ENCODE data around the gene TRABD2B. TPM values are rescaled to one million over a fixed set of nuclear protein-coding genes. Genes with fewer than 3 reads are reported as not detected.

Gene TRABD2B
- total and polyA plus RNA-seq, 2 of the 4 experiments (the other 2 are of a cell fraction): not detected

GRCh38 chr1:47840393-47841190 is 156.6 kb downstream of the TRABD2B start:
- ChIA-PET POLR2A (ENCODE audit: unreplicated experiment) (no interaction called here), CTCF (no interaction called here)
- no peak overlapping the region for H3K4ac ChIP-seq (ENCODE audit: low read depth, low read length)
- ATAC-seq (ENCODE audit: low read depth): no peak
- no CpG with 5 or more reads among the region's 4 CpGs for WGBS, 2 experiments (ENCODE audit: extremely low coverage in 2 of 2, insufficient read length in 1 of 2)
- no peak overlapping the region for H2AFZ ChIP-seq (replicated peaks; ENCODE audit: low read length, poor library complexity)
- H3K4me2 ChIP-seq (ENCODE audit: low read depth, low read length): no peak overlapping the region
- H3K4me1 ChIP-seq (ENCODE audit: control insufficient read depth, insufficient read depth, low read length): no peaks in the 10 kb centered on the region
- no peaks in the 10 kb centered on the region for H3K27me3 ChIP-seq (ENCODE audit: control insufficient read depth, insufficient read depth, low read length)
- intact Hi-C loops (cut with micrococcal nuclease): no loop called here
- no peak overlapping the region for H3K18ac ChIP-seq (ENCODE audit: low read depth, low read length)
- H4K91ac ChIP-seq (ENCODE audit: insufficient read depth, low read depth, low read length): no peak overlapping the region
- H2AK9ac ChIP-seq (replicated peaks; ENCODE audit: low read depth, low read length, poor library complexity): no peak overlapping the region
- no peak overlapping the region for H2BK5ac ChIP-seq (ENCODE audit: low read depth, low read length, poor library complexity, severe bottlenecking)
- TF ChIP-seq NFE2L2 (IDR thresholded peaks at IDR 0.05; ENCODE audit: low read depth, low read length) (no peak), ELK1 (IDR thresholded peaks at IDR 0.05; ENCODE audit: borderline replicate concordance, low read depth, low read length) (no peak), CEBPB (IDR thresholded peaks at IDR 0.05; ENCODE audit: low read depth, low read length) (no peak), FOS (IDR thresholded peaks at IDR 0.05; ENCODE audit: low read depth, low read length) (no peak), MAZ (IDR thresholded peaks at IDR 0.05; ENCODE audit: borderline replicate concordance, low read depth, low read length) (no peak), RCOR1 (IDR thresholded peaks at IDR 0.05; ENCODE audit: insufficient replicate concordance, low read length) (no peak), RFX5 (IDR thresholded peaks at IDR 0.05; ENCODE audit: low read depth, low read length) (no peak), SMC3 (IDR thresholded peaks at IDR 0.05; ENCODE audit: low read depth, low read length) (no peak), RAD21 (IDR thresholded peaks at IDR 0.05; ENCODE audit: low read length) (no peak), POLR2A (IDR thresholded peaks at IDR 0.05; ENCODE audit: low read depth, low read length) (no peak), MAFK (IDR thresholded peaks at IDR 0.05; ENCODE audit: low read depth, low read length) (no peak), CHD1 (IDR thresholded peaks at IDR 0.05; ENCODE audit: low read depth, low read length) (no peak), MXI1 (IDR thresholded peaks at IDR 0.05; ENCODE audit: borderline replicate concordance, low read depth, low read length) (no peak), BHLHE40 (IDR thresholded peaks at IDR 0.05; ENCODE audit: low read depth, low read length) (no peak)
- TF ChIP-seq, protein P1, sequence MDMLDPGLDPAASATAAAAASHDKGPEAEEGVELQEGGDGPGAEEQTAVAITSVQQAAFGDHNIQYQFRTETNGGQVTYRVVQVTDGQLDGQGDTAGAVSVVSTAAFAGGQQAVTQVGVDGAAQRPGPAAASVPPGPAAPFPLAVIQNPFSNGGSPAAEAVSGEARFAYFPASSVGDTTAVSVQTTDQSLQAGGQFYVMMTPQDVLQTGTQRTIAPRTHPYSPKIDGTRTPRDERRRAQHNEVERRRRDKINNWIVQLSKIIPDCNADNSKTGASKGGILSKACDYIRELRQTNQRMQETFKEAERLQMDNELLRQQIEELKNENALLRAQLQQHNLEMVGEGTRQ (IDR thresholded peaks at IDR 0.05; ENCODE audit: low read depth, low read length): no peak
- TF ChIP-seq, protein P2, sequence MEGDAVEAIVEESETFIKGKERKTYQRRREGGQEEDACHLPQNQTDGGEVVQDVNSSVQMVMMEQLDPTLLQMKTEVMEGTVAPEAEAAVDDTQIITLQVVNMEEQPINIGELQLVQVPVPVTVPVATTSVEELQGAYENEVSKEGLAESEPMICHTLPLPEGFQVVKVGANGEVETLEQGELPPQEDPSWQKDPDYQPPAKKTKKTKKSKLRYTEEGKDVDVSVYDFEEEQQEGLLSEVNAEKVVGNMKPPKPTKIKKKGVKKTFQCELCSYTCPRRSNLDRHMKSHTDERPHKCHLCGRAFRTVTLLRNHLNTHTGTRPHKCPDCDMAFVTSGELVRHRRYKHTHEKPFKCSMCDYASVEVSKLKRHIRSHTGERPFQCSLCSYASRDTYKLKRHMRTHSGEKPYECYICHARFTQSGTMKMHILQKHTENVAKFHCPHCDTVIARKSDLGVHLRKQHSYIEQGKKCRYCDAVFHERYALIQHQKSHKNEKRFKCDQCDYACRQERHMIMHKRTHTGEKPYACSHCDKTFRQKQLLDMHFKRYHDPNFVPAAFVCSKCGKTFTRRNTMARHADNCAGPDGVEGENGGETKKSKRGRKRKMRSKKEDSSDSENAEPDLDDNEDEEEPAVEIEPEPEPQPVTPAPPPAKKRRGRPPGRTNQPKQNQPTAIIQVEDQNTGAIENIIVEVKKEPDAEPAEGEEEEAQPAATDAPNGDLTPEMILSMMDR (conservative IDR thresholded peaks at IDR 0.05; ENCODE audit: low read depth, low read length): no peak
- BruUV-seq (replicated peaks): no TSS peak
- H3K9me3 ChIP-seq (ENCODE audit: control insufficient read depth, insufficient read depth, low read length): no peaks in the 10 kb centered on the region
- H3K23ac ChIP-seq (ENCODE audit: low read depth, low read length): no peak overlapping the region
- H3K14ac ChIP-seq (replicated peaks; ENCODE audit: low read depth, low read length): no peak overlapping the region
- H2BK15ac ChIP-seq (ENCODE audit: low read depth, low read length): no peak overlapping the region
- H3K79me1 ChIP-seq (ENCODE audit: low read depth in 1 of 2, low read length in 2 of 2): no peaks in the 10 kb centered on the region
- H3K56ac ChIP-seq (ENCODE audit: extremely low read depth, insufficient read depth, low read length): no peak overlapping the region
- in situ Hi-C loops (cut with MboI; ENCODE audit: low sequenced_read_pairs): no loop called here
- no peaks in the 10 kb centered on the region for H3K36me3 ChIP-seq (ENCODE audit: control insufficient read depth, insufficient read depth, low read length)
- no peak overlapping the region for H4K5ac ChIP-seq (ENCODE audit: low read depth, low read length)
- H2BK20ac ChIP-seq (ENCODE audit: low read depth, low read length): no peak overlapping the region
- H3K27ac ChIP-seq (ENCODE audit: insufficient read depth, low read length): no peak overlapping the region
- H2AK5ac ChIP-seq (ENCODE audit: low read depth, low read length): no peak overlapping the region
- H3K9me1 ChIP-seq (ENCODE audit: insufficient read depth, low read length): no peaks in the 10 kb centered on the region
- no peak overlapping the region for H4K8ac ChIP-seq (ENCODE audit: low read depth in 2 of 2, low read length in 2 of 2)
- H3K9ac ChIP-seq (ENCODE audit: low read depth, low read length): no peak overlapping the region
- no peak overlapping the region for H3K4me3 ChIP-seq (ENCODE audit: insufficient read depth, low read depth, low read length)
- DNase-seq: no peak
- no peaks in the 10 kb centered on the region for H4K20me1 ChIP-seq (ENCODE audit: insufficient read depth, low read length)
- H2BK120ac ChIP-seq (ENCODE audit: low read depth, low read length): no peak overlapping the region
- dilution Hi-C loops (cut with HindIII; ENCODE audit: low sequenced_read_pairs, unreplicated experiment): no loop called here
